ENCODE measurements around the gene UNC13C. TPM values are rescaled to one million over a fixed set of nuclear protein-coding genes. Genes with fewer than 3 reads are reported as not detected.

The UNC13C gene
- total RNA-seq, 1 donor from 2014 or later, result 1.6 TPM

DNA sequence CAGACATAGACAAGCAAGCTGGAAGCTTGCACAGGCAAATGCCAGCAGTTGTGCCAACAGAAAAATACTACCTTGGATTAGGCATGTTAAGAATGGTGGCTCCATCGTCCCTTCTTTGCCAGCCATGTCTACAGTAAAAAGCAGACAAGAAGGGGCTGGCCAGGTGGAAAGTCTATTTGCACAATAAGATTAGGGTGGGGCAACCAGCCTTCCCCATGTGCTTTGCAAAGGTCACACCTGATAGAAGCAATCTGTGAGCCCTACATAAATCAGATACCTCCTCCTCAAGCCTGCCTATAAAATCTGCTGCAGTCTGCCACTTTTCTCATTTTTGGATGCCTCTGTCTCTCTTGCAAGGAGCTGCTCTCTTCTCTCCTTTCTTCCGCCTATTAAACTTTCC is 662.6 kb downstream of the UNC13C start:
- DNase-seq (ENCODE audit: low spot score), result no peak

DNA sequence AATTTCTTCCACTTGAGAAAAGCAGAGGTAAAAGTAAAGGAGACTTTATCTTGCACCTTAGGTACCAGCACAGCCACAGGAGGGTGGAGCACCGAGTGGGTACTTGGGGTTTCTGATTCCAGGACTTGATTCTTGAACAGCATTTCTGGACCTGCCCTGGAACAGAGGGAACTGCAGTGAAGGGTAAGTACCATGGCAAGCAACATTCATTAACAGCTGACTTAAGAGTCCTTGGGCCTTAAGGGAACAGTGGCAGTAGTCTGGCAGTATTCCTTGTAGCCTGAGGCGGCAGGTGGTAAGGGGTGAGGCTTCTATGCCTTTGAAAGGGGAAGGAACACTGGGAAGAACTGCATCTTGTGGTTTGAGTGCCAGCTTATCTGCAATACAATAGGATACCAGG is 666.6 kb downstream of the UNC13C start:
- no peak for DNase-seq (ENCODE audit: low spot score)

DNA sequence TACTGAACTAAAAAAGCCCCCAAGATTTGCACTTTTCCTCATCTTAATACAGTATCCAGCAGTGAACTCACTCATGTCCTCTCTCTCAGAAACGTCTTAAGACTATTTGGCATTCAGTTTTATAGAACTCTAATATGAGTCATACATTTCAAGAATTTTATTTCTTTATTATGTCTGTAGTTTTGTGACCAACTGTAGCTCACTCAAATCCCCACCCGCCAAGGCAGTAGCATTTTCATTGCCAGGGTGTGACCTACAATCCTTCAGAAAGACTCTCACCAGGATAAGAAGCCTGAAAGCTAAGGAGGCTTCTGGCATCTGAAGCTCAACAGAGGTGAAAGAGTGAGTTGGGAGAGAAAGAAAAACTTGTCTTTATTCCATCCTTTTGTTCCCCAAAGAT is 681.4 kb downstream of the UNC13C start:
- DNase-seq (ENCODE audit: low spot score), result no peak

DNA sequence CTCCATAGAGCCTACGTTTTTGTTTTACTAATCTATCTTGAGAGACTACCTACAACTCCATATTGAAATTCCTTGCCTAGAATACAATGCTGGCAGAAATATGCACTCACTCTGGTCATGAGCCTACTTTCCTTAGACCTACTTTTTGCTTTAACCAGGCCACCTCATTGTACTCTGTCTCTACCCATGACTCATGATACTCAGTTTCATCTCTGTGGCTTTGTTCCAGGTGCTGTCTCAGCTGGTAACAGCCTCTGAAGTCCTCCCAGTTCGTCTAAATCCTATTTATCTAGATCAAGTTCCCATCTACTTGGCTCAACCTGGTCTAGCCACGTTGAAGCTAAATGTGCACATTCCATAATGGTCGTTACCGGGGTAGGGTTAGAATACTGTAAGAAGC is 682.1 kb downstream of the UNC13C start:
- no peak for DNase-seq (ENCODE audit: low spot score)

DNA sequence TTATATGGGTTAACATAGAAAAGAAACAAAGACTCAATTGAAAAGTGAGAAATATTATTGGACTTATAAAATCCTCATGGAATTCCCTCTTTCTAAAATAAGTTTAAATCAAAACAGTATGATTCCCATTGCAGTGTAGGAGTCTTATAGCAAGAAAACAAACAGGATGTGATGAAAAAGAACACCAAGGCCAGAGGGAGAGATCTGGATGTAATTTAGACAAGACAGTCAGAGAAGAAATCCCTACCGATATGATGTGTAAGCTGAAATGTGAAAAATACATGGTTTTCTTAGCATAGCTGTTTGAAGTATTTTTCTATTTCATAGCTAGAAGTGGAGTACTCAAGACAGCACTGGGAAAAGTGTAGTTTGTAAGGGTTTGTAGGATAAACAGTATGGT is 697.0 kb downstream of the UNC13C start:
- DNase-seq (ENCODE audit: low spot score), result no peak

DNA sequence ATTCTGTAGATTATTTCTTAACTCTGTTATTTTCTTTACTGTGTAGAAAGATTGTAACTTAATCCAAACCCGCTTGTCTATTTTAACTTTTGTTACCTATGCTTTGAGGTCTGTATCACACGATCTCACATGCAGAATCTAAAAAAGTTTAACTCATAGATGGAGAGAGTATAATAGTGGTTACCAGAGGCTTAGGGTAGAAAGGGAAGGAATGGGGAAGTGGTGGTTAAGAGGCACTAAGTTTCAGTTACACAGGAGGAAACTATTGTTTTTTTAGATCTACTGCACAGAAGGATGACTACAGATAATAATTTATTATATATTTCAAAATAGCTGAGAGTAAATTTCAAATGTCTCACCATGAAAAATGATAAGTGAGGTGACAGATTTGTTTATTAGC is 703.3 kb downstream of the UNC13C start:
- DNase-seq (ENCODE audit: low spot score), result no peak

Other genes with a start within 250 kb of the UNC13C start
- gene WDR72, start 218.8 kb upstream of the UNC13C start, total RNA-seq, result 10.7 TPM